Calu3 (cell line): ENCODE data around the gene PPP1R12B. TPM values are rescaled to one million over a fixed set of nuclear protein-coding genes. Genes with fewer than 3 reads are reported as not detected.

Experiments
- BruUV-seq: library from RNA; stranded (reverse); fragments of 400-500 nt; replicated peaks from 2 replicates; lab custom pipeline; 2021; lab: Mats Ljungman, UMichigan
- CTCF ChIA-PET: fragments of 300-600 bp; sonication (Branson Sonifier 250); formaldehyde crosslinking; loops from one replicate; lab custom pipeline; 2022; ENCODE audit warnings: antibody characterized with exemption; lab: Charles Lee
- DNase-seq: peaks from one replicate; pipeline ENCODE4 v3.0.0; 2022
- H3K27ac Mint-ChIP-seq: one replicate; pipeline ENCODE4 v1.8.0; 2022; ENCODE audit warnings: mixed read lengths; ENCODE audit not compliant: unreplicated experiment
- H3K27me3 Mint-ChIP-seq: one replicate; pipeline ENCODE4 v1.8.0; 2022; ENCODE audit warnings: mixed read lengths; ENCODE audit not compliant: unreplicated experiment
- H3K36me3 Mint-ChIP-seq: one replicate; pipeline ENCODE4 v1.8.0; 2022; ENCODE audit warnings: mild to moderate bottlenecking, moderate library complexity, mixed read lengths; ENCODE audit not compliant: insufficient read depth, unreplicated experiment
- H3K4me1 Mint-ChIP-seq: one replicate; pipeline ENCODE4 v1.8.0; 2022; ENCODE audit warnings: mild to moderate bottlenecking, low read depth, mixed read lengths; ENCODE audit not compliant: unreplicated experiment
- H3K4me3 Mint-ChIP-seq: one replicate; pipeline ENCODE4 v1.8.0; 2022; ENCODE audit warnings: mild to moderate bottlenecking, low read depth, moderate library complexity, mixed read lengths; ENCODE audit not compliant: unreplicated experiment
- H3K9me3 Mint-ChIP-seq: one replicate; pipeline ENCODE4 v1.8.0; 2022; ENCODE audit warnings: low read depth, mixed read lengths; ENCODE audit not compliant: unreplicated experiment
- intact Hi-C: fragments of 100-400 bp; cut with micrococcal nuclease; formaldehyde crosslinking; loops from one replicate; pipeline ENCODE4 v1.10.0; 2022; ENCODE audit not compliant: unreplicated experiment
- total RNA-seq: library from RNA; stranded (reverse); gene quantifications from 2 replicates; pipeline ENCODE4 v1.2.3, GENCODE V29; 2022
- TF ChIP-seq, protein P1 (sequence below): fragments of 200-600 bp; IDR thresholded peaks from one replicate; pipeline ENCODE4 v1.8.0; 2022; ENCODE audit warnings: antibody characterized with exemption; ENCODE audit not compliant: unreplicated experiment

Gene PPP1R12B
- total RNA-seq, 1 experiment from 2014 or later: 31.8 TPM

DNA sequence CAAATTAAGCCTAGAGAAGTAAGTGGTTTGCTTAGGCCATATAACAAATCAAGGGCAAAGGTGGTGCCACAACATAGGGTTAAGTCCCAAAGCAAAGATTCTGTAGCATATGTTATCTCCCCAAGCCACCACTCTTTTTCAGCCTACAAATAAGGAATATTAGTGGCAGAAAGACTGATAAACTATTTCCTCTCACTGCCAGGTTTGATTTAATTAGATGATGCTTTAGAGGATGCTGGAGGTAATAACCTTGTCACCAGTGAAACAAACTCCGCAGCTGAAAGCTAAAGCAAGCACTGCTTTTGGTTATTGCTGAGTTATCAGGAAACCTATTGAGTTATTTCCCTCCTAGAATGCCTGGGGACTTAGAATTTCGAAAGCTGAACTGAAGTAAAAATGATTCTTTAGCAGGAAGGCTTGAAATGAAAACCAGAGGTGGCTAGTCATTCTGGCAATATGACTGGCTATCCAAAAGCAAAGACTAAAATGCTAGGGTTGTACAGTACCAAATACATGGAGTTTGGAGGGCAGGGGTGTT is 216.5 kb downstream of the PPP1R12B start:
- CTCF ChIA-PET: no interaction called here
- BruUV-seq: no TSS peak

DNA sequence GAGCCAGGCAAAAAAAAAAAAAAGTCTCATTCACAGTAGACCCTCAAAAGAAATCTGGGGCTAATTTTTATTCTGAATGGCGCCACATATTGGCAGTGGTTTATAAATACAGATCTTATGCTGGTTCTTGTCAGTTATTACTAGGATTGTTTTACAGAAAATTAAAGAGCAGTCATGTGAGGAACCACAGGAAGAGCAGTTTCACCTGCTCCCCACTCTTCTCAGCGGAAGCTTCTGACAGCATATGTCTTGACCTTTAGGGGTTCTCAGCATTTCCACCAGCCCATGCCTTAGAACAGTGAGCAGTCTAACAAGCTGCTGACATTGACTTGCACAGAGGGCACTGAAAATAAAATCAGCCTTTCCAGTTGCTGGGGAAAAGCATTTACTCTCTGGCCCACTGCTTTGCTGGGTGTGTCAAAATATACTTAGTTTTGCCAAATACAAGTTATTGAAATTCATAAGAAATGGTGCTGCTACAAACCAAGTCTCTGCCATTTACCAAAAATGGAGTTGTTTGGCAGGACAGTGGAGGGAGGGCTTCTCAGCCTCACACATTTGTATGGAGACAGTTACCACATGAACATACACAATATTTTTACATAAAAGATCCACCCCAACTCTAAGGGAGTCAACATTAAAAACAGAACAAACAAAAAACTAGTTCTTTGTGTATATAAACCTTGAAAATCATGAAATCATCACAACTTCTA is 217.5 kb downstream of the PPP1R12B start:
- H3K27me3 Mint-ChIP-seq: no peaks in the 10 kb centered on the region
- BruUV-seq: no TSS peak
- no peaks in the 10 kb centered on the region for H3K4me1 Mint-ChIP-seq
- no peak overlapping the region for H3K4me3 Mint-ChIP-seq
- H3K27ac Mint-ChIP-seq: no peak overlapping the region
- CTCF ChIA-PET: no interaction called here
- H3K36me3 Mint-ChIP-seq: peaks cover 7% of the 10 kb centered on the region
- no peaks in the 10 kb centered on the region for H3K9me3 Mint-ChIP-seq
- TF ChIP-seq, protein P1, sequence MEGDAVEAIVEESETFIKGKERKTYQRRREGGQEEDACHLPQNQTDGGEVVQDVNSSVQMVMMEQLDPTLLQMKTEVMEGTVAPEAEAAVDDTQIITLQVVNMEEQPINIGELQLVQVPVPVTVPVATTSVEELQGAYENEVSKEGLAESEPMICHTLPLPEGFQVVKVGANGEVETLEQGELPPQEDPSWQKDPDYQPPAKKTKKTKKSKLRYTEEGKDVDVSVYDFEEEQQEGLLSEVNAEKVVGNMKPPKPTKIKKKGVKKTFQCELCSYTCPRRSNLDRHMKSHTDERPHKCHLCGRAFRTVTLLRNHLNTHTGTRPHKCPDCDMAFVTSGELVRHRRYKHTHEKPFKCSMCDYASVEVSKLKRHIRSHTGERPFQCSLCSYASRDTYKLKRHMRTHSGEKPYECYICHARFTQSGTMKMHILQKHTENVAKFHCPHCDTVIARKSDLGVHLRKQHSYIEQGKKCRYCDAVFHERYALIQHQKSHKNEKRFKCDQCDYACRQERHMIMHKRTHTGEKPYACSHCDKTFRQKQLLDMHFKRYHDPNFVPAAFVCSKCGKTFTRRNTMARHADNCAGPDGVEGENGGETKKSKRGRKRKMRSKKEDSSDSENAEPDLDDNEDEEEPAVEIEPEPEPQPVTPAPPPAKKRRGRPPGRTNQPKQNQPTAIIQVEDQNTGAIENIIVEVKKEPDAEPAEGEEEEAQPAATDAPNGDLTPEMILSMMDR: no peak
- intact Hi-C loops: no loop called here
- no peak for DNase-seq

More for the DNA sequence above, 216.5 kb downstream of the PPP1R12B start:
- Mint-ChIP-seq H3K36me3 (peaks cover 7% of the 10 kb centered on the region), H3K4me3 (no peak overlapping the region), H3K27me3 (no peaks in the 10 kb centered on the region), H3K4me1 (no peaks in the 10 kb centered on the region), H3K9me3 (no peaks in the 10 kb centered on the region), H3K27ac (no peak overlapping the region)
- no peak for DNase-seq
- TF ChIP-seq, protein P1: no peak
- intact Hi-C loops: no loop called here

DNA sequence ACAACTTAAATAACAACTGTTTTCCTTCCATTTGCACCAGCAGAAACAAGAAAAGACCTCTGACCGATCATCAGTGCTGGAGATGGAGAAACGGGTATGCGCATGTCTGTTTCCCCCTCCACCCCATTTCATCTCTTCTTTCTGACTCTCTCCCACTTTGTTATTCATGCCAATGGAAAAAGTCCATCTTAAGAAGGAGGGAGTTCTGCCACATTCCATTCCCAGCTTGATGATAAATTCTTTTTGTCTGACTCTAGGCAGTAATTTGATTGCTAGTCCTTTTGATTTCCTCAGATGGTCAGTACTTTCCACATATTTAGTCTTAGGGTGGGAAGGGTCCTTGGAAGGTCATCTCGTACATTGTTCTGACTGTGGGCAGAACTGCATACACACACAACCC is 219.2 kb downstream of the PPP1R12B start:
- TF ChIP-seq, protein P1: no peak
- H3K4me3 Mint-ChIP-seq: no peak overlapping the region
- H3K36me3 Mint-ChIP-seq: peaks cover 7% of the 10 kb centered on the region
- CTCF ChIA-PET: interaction anchor here (1.1 kb wide), 1 partner anchor 19 kb away, joined by 3 read pairs; no protein-coding TSS in a partner anchor
- no TSS peak for BruUV-seq
- no peaks in the 10 kb centered on the region for H3K9me3 Mint-ChIP-seq
- DNase-seq: no peak
- H3K27me3 Mint-ChIP-seq: no peaks in the 10 kb centered on the region
- no peaks in the 10 kb centered on the region for H3K4me1 Mint-ChIP-seq
- H3K27ac Mint-ChIP-seq: no peak overlapping the region
- intact Hi-C loops: no loop called here

DNA sequence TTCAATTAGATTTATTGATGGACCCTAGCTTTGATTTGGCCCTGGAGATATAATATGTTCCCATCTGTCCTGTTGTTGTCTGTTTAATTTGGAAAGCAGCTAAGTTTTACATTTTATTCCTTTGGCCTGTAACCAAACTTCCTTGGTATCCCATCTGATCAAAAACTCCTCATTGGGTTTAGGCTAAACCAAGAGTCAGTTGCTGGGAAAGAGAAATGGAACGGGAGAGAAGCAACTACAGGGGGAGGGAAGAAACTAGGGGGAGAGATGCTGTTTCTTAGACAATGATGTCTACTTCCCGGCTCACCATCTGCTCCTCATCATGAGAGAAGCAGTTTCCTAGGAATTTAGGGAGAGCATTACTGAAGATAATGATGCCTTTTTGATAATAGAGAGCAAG is 219.9 kb downstream of the PPP1R12B start:
- Mint-ChIP-seq H3K36me3 (peaks cover 7% of the 10 kb centered on the region), H3K9me3 (no peaks in the 10 kb centered on the region), H3K4me1 (no peaks in the 10 kb centered on the region), H3K4me3 (no peak overlapping the region), H3K27ac (no peak overlapping the region), H3K27me3 (no peaks in the 10 kb centered on the region)
- intact Hi-C loops: no loop called here
- CTCF ChIA-PET: interaction anchor here (1.1 kb wide), 1 partner anchor 18 kb away, joined by 3 read pairs; no protein-coding TSS in a partner anchor
- TF ChIP-seq, protein P1: no peak
- no TSS peak for BruUV-seq
- DNase-seq: no peak
